Ecto neural progenitor cell (in vitro differentiated cells): ENCODE results near the gene TBC1D23.
"Not testable (repeated sequence)": the region's sequence is repeated elsewhere in the genome, so short reads cannot be mapped to it uniquely, and the experiment has no call there.

Experiments
- DNase-seq: peaks from one replicate; pipeline ENCODE4 v3.0.0-alpha.2; 2018; ENCODE audit warnings: low spot score

Gene TBC1D23

DNA sequence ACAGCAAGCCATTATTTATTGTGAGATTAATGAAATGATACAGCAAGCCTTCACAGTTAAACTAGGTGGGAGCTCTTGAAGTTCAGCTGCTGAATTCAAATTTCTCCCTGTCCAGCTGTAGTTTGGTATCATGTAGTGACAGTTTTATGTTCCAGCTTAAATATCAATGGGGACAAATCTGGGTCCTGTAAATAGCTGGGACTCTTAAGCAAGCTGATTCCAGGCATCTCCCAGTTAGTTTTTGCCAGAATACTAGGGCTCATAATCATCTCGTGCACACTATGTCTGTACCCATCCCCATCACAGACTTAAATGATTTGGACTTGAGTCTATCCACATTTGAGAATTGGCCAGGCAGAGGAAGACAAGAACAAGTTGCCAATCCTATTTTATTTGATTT lies 45.9 kb downstream of the TBC1D23 start:
- no peak for DNase-seq

DNA sequence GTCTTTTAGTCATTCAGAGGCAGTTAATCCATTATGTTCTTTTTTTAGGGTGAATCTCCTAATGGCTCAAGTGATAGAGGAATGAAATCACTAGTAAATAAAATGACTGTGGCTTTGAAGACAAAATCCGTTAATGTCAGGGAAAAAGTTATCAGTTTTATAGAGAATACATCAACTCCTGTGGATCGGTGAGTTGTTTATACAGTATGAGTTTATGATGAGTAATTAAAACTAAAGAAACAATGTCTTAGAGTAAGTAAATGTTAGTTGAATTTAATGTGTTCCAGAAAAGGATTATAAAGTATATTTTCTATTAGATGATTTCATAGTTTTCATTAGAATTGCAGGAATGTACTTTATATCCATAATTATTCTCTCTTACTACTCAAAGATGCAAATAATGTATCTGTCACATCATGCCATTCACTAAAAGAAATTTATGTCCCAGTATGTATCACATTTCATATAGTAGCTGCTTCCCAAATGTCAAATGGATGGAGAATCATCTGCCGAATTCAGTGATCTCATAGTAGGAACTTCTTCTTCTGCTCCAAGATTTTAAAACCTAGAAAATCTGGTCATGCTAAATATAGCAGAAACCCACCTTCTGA lies 49.7 kb downstream of the TBC1D23 start:
- DNase-seq: no peak

DNA sequence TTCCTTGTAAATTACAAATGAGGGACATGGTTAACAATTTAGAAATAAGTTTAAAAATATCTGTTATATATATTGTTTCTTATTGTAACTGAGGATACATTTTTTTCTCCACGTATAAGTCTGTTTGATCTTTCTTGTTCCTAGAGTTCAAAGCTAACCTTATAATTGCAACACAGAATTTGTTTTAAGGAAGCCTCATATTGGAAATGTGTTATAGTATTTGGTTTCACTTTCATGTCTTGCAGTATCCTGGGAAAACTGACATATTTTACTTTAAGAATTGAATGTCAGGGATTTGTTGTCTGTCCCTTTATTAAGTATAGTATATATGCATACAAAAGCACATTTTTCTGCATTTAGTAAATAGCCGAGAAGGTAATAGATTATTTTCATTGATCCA lies 50.2 kb downstream of the TBC1D23 start:
- DNase-seq: no peak

DNA sequence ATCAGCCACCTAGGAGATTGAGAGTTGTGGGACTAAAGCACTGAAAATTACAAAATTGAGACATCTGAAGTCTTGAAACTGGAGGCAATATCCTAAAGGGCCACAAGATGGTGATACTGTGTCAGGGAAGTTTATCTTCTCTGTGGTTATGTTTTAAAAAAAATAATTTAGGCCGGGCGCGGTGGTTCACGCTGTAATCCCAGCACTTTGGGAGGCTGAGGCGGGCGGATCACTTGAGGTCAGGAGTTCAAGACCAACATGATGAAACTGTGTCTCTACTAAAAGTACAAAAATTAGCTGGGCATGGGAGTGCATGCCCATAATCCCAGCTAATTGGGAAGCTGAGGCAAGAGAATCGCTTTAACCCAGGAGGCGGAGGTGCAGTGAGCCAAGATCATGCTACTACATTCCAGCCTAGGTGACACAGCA lies 55.9 kb downstream of the TBC1D23 start:
- DNase-seq: no peak

DNA sequence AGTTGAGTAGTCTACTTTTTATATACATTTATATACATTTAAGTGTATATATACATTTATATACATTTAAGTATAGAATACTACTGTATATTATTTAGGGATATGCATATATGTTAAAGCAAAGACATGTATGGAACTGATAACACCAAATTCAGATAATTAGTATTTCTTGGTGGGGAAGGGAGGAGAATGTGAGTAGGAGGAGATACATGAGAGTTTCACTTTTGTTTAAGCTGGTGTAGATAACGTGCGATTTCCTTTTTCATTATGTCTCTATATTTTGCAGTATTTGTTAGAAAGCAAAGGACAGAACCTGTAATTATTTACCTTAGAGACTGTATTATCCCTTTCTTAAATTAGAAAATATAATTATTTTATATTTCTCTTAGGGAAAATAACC lies 57.1 kb downstream of the TBC1D23 start:
- DNase-seq: no peak

DNA sequence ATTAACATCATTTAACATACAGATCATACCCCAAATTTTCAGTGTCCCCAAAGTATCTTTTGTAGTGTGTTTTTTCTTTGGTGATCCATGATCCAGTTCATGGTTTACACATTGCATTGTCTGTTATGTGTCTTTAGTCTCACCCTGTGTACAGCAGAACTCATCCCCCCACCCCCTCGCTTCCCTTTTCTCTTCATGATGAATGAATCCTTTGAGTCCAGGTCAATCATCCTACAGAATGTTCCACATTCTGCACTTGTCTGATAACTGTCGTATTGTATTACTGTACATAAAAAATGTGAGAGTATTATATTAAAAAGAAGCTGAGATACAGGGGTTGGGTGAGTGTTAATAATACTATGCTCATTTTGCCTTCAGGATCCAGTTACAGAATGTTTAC lies 59.2 kb downstream of the TBC1D23 start:
- DNase-seq: no peak

DNA sequence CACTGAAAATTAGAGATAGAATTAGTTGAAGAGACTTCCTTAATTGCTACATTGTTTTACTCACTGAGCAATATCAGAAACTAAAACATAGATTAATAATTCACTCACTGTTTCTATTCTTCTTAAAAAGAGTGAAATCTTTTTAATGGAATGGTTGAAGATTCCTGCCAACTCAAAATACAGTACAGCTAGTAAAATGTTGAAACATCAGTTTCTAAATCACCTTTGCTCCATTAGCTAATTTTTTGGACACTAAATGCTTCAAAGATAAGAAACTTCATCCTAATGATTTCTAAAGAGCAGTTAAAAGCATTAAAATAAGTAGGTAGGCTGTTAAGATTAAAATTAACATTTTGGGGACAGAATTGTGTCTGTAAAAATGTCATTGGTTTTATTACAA lies 63.3 kb downstream of the TBC1D23 start:
- DNase-seq: no peak

DNA sequence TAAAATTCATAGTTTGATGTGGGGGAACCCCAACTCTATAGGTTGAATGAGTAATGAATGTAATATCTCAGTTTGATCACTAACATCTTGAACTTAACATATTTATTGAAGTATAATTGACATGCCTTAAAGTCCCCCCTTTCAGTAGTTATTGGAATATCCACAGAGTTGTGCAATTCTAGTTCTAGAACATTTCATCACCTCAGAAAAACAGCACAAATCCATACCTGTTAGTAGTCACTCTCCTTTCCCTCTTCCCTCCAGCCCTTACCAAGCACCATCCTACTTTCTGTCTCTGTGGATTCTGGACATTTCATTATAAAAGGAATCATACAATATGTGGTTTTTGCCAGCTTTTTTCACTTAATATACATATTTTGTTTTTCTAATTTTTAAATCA lies 65.0 kb downstream of the TBC1D23 start:
- DNase-seq: no peak

DNA sequence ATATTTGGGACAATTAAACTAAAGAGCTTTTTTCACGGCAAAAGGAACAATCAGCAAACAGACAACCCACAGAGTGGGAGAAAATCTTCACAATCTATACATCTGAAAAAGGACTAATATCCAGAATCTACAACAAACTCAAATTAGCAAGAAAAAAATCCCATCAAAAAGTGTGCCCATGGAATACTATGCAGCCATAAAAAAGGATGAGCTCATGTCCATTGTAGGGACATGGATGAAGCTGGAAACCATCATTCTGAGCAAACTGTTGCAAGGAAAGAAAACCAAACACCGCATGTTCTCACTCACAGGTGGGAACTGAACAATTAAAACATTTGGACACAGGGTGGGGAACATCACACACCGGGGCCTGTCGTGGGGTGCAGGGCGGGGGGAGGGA lies 66.6 kb downstream of the TBC1D23 start:
- not testable (repeated sequence) for DNase-seq

DNA sequence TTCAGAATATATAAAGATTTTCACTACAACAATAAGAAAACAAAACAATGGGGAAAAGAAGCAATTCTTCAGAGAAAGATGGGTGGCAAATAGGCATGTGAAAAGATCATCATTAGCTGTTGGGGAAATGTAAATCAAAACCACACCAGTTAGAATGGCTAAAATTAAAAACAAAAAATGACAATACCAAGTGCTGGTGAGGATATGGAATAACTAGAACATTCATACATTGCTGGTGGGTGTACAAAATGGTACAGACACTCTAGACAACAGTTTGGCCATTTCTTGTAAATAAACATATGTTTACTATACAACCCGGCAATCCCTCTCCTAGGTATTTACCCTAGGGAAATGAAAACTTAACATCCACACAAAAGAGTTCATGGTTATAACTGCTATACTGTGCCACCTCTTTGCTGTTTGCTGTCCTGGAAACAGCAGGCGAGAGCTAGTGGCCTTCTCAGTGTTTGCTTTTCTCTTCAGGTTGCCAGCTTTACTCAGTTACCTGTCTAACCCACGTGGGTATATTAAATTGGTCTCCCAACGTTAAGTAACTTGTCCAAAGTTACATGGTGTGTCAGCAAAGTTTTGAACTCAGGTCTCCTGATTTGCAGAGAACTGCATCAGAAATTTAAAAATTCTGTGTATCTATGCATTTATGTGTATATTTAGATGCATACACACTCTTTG lies 69.2 kb downstream of the TBC1D23 start:
- no peak for DNase-seq

DNA sequence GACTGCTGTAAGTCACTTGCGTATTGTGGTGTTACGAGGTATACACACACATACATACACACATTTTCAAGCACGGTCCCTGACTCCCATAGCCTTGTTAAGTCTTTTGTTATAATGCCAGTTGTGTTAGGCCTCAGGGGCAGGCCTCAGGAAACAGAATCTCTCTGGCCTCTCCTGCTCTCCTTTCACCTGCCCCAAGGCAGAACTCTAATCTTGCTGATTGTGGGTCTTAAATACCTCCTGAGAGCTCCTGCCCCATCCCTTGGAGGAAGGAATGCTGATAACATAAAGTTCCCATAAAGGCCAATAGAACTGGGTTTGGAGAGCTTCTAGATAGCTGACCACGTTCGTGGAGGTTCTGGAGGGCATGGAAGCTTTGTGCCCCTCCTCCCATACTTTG lies 69.9 kb downstream of the TBC1D23 start:
- no peak for DNase-seq

DNA sequence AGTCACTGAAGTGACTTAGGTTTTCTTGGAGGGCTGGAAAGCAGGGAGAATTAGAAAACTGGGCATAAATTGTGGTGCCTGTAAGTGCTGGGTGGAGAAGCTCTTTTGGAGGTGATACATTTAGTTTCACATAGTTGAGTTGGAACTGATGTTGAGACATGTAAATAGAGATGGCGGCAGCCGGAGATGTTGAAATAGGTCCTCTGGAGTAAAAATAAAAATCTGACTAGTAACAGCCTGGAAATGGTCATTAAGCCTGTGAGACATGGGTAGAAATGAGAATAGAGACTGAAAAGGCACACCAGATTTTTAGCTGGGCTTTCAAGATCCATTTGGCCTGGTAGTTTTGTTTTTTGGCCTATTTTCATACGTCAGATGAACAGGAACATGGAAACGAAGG lies 70.9 kb downstream of the TBC1D23 start:
- no peak for DNase-seq

DNA sequence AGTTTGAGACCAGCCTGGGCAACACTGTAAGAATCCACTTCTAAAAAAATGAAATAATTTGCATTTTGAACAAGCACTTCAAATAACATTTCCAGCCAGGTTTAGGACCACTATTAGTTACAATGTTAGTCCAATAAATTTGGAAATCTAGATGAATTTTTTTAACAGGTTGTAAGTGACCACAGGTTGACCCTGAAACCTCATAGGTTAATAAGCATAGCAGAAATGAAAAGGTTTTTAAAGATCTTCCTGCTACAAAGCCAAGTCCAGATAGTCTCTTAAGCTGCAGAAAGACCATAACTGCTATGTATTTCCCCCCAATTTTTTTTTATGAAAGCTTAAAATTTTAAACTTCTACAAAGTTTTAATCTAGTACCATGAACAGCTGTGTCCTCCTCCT lies 72.3 kb downstream of the TBC1D23 start:
- DNase-seq: no peak

DNA sequence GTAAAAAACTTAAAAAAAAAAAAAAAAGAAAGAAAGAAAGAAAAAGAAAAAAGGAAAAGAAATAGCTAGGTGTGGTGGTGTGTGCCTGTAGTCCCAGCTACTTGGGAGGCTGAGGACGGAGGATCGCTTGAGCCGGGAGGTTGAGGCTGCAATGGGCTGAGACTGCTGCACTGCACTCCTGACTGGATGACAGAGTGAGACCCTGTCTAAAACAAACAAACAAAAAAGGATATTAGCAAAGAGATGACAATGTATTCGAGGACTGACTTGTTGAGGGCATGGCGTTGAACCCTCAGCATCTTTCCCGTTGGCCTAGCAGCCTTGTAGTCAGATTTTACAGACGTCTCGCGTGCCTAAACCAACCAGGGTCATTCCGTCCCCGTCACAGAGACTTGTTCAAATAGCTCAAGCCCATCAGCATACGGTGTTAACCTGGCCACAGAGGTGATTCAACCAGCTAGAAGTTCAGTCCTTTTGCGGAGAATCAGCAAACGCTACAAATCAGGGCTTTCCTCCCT lies 73.2 kb downstream of the TBC1D23 start:
- no peak for DNase-seq

DNA sequence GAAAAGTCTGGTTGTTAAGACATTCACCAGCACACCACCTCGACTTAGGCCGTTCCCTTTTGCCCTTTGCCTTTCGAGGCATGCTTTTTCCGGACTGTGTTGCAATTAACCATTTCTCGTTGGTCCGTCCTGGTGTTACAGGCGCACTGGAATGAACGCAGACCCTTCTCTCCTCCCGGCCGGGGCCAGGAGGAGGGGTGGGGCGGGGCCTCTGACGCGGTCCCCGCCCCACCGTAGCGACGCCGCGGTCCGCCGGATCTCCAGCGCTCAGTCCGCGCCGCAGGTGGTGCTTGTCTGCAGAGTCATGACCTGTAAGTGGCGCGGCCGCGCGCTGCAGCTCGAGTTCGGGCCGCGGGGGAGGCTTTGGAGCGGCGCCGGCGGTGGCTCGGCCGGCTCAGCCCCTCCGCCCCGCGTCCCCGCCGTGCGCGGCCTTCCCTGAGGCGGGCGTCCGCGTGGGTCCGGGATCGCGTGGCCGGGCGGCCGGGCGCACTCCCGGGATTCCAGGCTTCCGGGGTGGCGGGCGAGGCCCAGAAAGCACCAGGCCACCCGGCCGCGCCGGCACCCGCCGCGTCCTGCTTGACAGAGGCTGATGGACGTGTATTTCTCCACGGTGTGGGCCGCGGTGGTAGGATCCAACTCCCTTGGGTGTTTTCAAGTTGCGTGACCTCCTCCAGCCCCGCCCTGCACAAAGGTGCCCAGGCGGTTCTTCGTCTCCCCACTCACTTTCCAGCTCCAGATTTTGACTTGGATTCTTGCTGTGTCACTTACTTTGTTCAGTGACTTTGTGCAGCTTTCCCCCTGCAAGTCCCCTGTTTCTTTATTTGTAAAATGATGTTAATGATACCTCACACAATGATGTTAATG lies 73.9 kb downstream of the TBC1D23 start, which contains the start of gene NIT2:
NIT2 (plus strand) TSS at position 270 of the 864 bp plus-strand sequence; CDS start at position 305, 35 bp downstream.
- peak; percentile 93 for DNase-seq

DNA sequence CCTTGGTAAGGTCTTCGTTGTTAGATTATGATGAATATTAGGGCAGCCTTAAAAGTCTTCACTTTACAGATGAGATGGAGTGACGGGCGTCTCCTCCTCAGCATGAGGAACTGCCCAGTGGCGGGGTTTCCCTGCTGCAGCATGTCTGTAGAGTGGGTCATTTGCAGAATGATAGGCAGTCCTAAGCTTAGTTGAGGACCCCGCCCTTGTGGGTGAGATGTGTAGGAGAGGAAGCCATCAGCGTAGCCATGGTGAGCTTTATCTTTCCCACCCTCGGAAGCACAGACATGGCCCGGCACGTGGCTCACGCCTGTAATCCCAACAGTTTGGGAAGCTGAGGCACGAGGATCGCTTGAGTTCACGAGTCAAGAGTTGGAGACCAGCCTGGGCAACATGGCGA lies 74.6 kb downstream of the TBC1D23 start:
- DNase-seq: no peak

DNA sequence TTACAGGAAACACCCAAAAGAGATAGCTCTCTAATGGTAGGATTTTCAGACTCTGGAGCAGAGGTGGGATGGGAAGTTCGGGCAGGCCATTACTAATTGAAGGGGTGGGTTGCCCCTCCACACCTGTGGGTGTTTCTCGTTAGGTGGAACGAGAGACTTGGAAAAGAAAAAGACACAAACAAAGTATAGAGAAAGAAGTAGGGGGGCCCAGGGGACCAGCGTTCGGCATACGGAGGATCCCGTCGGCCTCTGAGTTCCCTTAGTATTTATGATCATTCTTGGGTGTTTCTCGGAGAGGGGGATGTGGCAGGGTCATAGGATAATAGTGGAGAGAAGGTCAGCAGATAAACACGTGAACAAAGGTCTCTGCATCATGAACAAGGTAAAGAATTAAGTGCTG lies 75.4 kb downstream of the TBC1D23 start:
- DNase-seq: not testable (repeated sequence)

DNA sequence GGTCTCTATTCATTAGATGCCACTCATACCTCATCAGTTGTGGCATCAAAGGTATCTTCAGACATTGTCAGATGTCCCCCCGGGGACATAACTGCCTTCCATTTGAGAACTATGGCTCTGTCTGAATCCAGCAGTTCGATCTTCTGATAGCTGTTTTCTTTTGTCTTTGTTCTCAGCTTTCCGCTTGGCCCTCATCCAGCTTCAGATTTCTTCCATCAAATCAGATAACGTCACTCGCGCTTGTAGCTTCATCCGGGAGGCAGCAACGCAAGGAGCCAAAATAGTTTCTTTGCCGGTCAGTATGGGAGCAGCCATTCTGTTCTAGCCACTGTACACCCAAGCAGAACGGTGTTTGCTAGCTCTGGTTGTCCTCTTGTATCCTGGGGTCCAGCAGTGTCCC lies 78.1 kb downstream of the TBC1D23 start:
- DNase-seq: no peak

DNA sequence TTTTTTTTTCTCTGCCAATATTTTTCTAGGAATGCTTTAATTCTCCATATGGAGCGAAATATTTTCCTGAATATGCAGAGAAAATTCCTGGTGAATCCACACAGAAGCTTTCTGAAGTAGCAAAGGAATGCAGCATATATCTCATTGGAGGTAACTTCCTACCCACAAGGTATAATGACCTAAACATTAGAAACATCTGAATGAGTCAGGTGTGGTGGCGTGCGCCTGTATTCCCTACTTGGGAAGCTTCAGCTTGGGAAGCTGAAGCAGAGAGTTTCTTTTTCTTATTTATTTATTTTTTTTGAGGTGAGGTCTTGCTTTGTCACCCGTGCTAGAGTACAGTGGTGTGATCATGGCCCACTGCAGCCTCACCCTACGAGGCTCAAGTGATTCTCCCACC lies 79.0 kb downstream of the TBC1D23 start:
- DNase-seq: no peak

DNA sequence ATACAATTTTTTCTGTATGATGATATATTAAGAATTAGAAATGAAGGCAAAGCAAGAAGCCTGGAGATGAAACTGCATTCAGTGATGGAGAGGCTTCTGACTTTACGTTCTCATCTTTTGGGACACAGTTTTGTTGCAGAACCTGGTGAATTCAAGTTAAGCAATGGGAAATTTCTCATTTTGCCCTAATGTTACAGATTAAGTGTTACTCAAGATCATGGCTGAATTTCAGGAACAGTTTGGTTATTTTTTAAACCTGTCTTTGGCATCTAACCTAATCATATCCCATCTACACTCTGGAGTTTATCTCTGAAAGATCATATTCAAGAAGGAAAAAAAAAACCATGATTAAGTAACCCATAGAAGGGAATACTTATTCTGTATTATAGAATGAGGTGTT lies 79.7 kb downstream of the TBC1D23 start:
- DNase-seq: no peak

DNA sequence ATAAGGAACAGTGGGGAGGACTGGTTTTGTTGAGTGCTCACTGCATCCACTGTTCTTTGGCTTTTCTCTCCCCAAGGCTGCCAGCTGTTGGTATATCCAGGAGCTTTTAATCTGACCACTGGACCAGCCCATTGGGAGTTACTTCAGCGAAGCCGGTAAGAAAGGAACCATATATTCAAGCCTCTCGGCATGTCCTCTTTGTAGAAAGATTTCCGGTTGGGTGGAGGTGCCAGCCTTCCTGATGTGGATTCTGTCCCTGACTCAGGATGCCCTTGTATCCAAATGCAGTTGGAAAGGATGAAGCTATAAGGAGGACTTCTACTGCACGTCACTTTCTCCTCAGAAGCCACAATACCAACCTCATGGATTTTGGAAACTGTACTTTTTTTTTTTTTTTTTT lies 87.9 kb downstream of the TBC1D23 start:
- no peak for DNase-seq

DNA sequence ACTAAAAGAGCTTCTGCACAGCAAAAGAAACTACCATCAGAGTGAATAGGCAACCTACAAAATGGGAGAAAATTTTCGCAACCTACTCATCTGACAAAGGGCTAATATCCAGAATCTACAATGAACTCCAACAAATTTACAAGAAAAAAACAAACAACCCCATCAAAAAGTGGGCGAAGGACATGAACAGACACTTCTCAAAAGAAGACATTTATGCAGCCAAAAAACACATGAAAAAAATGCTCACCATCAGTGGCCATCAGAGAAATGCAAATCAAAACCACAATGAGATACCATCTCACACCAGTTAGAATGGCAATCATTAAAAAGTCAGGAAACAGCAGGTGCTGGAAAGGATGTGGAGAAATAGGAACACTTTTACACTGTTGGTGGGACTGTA lies 91.0 kb downstream of the TBC1D23 start:
- not testable (repeated sequence) for DNase-seq
